Measurements from ENCODE around the gene TRMT2A.

Gene TRMT2A

GRCh38 chr22:20095521-20095920 lies 21.5 kb downstream of the TRMT2A start:
- H3K27me3 ChIP-seq (ENCODE audit: insufficient read depth, low read length, poor library complexity, severe bottlenecking) = no peaks in the 10 kb centered on the region
- no peak overlapping the region for H3K9ac ChIP-seq (ENCODE audit: low read depth, low read length, poor library complexity, severe bottlenecking)
- peaks cover 22% of the 10 kb centered on the region for H4K20me1 ChIP-seq (ENCODE audit: insufficient read depth, low read length, poor library complexity, severe bottlenecking)
- H3K4me2 ChIP-seq (ENCODE audit: low read depth, low read length, poor library complexity, severe bottlenecking) = no peak overlapping the region
- peaks cover 38% of the 10 kb centered on the region for H3K79me2 ChIP-seq (ENCODE audit: insufficient read depth, low read length)
- no peak for TF ChIP-seq EZH2phosphoT487 (IDR thresholded peaks at IDR 0.05; ENCODE audit: borderline replicate concordance)
- TF ChIP-seq CTCF (conservative IDR thresholded peaks at IDR 0.05; ENCODE audit: low read length) = no peak
- H3K9me3 ChIP-seq (ENCODE audit: insufficient read depth, low read depth, low read length) = no peaks in the 10 kb centered on the region
- no peak overlapping the region for H3K4me3 ChIP-seq (ENCODE audit: low read length, poor library complexity, severe bottlenecking)
- no peaks in the 10 kb centered on the region for H3F3A ChIP-seq (ENCODE audit: low read depth)
- no peaks in the 10 kb centered on the region for H3K4me1 ChIP-seq (ENCODE audit: insufficient read depth, low read length, poor library complexity, severe bottlenecking)
- no peaks in the 10 kb centered on the region for H3K9me2 ChIP-seq (replicated peaks; ENCODE audit: low read depth, low read length)
- H2AFZ ChIP-seq (ENCODE audit: low read length) = no peak overlapping the region
- H3K36me3 ChIP-seq (ENCODE audit: insufficient read depth, low read length) = peaks cover 93% of the 10 kb centered on the region

- peaks cover 94% of the 10 kb centered on the region for H3K36me3 ChIP-seq (ENCODE audit: insufficient read depth, low read length)
- H3K4me1 ChIP-seq (ENCODE audit: insufficient read depth, low read length, poor library complexity, severe bottlenecking) = no peaks in the 10 kb centered on the region
- H3K4me2 ChIP-seq (ENCODE audit: low read depth, low read length, poor library complexity, severe bottlenecking) = no peak overlapping the region
- TF ChIP-seq EZH2phosphoT487 (IDR thresholded peaks at IDR 0.05; ENCODE audit: borderline replicate concordance) = no peak
- TF ChIP-seq CTCF (conservative IDR thresholded peaks at IDR 0.05; ENCODE audit: low read length) = no peak
- no peaks in the 10 kb centered on the region for H3K27me3 ChIP-seq (ENCODE audit: insufficient read depth, low read length, poor library complexity, severe bottlenecking)
- no peak overlapping the region for H2AFZ ChIP-seq (ENCODE audit: low read length)
- peaks cover 42% of the 10 kb centered on the region for H3K79me2 ChIP-seq (ENCODE audit: insufficient read depth, low read length)
- H3K4me3 ChIP-seq (ENCODE audit: low read length, poor library complexity, severe bottlenecking) = no peak overlapping the region
- no peaks in the 10 kb centered on the region for H3F3A ChIP-seq (ENCODE audit: low read depth)
- H3K9me3 ChIP-seq (ENCODE audit: insufficient read depth, low read depth, low read length) = no peaks in the 10 kb centered on the region
- H3K9ac ChIP-seq (ENCODE audit: low read depth, low read length, poor library complexity, severe bottlenecking) = no peak overlapping the region
- no peaks in the 10 kb centered on the region for H3K9me2 ChIP-seq (replicated peaks; ENCODE audit: low read depth, low read length)
- H4K20me1 ChIP-seq (ENCODE audit: insufficient read depth, low read length, poor library complexity, severe bottlenecking) = peaks cover 29% of the 10 kb centered on the region
Measured at GRCh38 chr22:20094197-20094807, 22.7 kb downstream of the TRMT2A start.

GRCh38 chr22:20093418-20094196 lies 23.4 kb downstream of the TRMT2A start:
- Histone ChIP-seq H2AFZ (ENCODE audit: low read length) (no peak overlapping the region), H3K4me2 (ENCODE audit: low read depth, low read length, poor library complexity, severe bottlenecking) (no peak overlapping the region), H3F3A (ENCODE audit: low read depth) (no peaks in the 10 kb centered on the region), H3K36me3 (ENCODE audit: insufficient read depth, low read length) (peaks cover 94% of the 10 kb centered on the region), H3K9me2 (replicated peaks; ENCODE audit: low read depth, low read length) (no peaks in the 10 kb centered on the region), H3K4me1 (ENCODE audit: insufficient read depth, low read length, poor library complexity, severe bottlenecking) (no peaks in the 10 kb centered on the region), H3K4me3 (ENCODE audit: low read length, poor library complexity, severe bottlenecking) (no peak overlapping the region), H4K20me1 (ENCODE audit: insufficient read depth, low read length, poor library complexity, severe bottlenecking) (peaks cover 33% of the 10 kb centered on the region), H3K9me3 (ENCODE audit: insufficient read depth, low read depth, low read length) (no peaks in the 10 kb centered on the region), H3K9ac (ENCODE audit: low read depth, low read length, poor library complexity, severe bottlenecking) (no peak overlapping the region), H3K79me2 (ENCODE audit: insufficient read depth, low read length) (peaks cover 42% of the 10 kb centered on the region), H3K27me3 (ENCODE audit: insufficient read depth, low read length, poor library complexity, severe bottlenecking) (no peaks in the 10 kb centered on the region)
- no peak for TF ChIP-seq CTCF (conservative IDR thresholded peaks at IDR 0.05; ENCODE audit: low read length)
- no peak for TF ChIP-seq EZH2phosphoT487 (IDR thresholded peaks at IDR 0.05; ENCODE audit: borderline replicate concordance)

Data from Loucy (cell line).